ENCODE results near the gene OR10H1.

Gene OR10H1

DNA sequence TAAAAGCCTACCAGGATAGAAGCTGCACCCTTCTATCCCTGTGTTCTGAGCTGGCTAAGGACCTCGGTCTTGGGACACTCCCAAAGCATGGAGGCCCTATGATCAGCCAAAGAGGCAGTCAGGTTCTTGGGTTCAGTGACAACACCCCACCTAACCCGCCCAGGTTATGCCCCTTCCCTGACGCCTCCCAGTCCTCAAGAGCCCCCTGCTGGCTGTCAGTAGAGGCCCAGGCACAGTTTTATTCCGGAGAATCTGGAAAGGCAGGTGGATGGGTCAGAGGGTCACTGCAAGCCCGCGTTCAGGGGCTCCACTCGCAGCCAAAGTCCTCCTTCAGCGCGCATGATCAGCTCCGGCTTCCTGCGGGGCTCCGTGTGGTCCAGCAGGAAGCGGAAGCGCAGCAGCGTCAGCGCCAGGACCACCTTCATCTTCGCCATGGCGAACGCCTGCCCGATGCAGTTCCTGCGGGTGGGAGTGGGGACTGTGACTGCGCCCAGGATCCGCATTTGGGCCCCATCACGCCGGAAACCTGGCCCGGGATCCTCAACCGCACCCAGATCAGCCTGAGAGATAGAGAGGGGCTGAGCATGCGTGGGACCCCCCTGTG, 55.4 kb downstream of the OR10H1 start:
- no peak for DNase-seq

DNA sequence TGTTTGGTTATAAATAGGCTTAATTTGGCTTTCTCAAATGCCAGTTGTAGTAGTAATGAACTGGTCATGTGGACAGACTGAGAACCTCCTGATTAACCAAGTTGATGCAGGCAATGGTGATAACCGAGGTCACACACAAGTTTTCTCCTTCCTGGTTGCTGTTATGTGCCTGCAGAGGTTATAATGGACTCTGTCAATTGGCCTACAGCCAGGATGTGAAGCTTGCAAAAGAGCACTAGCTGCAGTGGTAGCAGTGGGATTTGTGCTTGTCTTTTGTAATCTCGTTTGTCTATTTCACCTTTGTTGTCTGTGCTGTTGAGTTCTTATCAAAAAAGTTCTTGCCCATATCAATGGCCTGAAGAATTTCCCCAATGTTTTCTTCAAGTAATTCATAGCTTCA, 57.1 kb downstream of the OR10H1 start:
- DNase-seq: no peak
